Measurements from ENCODE around the gene GP1BA. TPM values are rescaled to one million over a fixed set of nuclear protein-coding genes. Genes with fewer than 3 reads are reported as not detected.

GP1BA gene
- not detected in 2 replicates for total RNA-seq
- long read RNA-seq = 0 reads

DNA sequence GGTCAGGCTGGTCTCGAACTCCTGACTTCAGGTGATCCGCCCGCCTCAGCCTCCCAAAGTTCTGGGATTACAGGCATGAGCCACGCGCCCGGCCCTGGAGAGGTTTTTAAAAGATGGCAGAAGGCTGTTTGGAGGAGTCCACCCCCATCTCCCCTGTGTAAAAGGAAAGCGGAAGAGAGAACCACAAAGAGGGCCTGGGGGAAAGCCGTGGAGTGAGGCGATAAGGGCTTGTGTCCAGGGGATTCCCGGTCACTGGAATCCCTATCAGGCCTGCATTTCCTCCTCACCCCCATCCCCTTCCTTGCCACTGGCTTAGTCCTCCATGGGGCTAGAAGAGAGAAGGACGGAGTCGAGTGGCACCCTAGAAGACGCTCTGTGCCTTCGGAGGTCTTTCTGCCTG is at the start of gene GP1BA:
TSS of gene GP1BA (plus strand) at position 315 of the 400 bp plus-strand sequence. CDS start 328 bp downstream, outside the sequence.
- Mint-ChIP-seq H3K4me1 (ENCODE audit: unreplicated experiment) (peaks cover 8% of the 10 kb centered on the region), H3K36me3 (ENCODE audit: unreplicated experiment) (peaks cover 6% of the 10 kb centered on the region), H3K9me3 (ENCODE audit: unreplicated experiment) (no peaks in the 10 kb centered on the region), H3K27me3 (ENCODE audit: unreplicated experiment) (no peaks in the 10 kb centered on the region), H3K4me3 (ENCODE audit: unreplicated experiment) (no peak within 1 kb of the TSS), H3K27ac (ENCODE audit: unreplicated experiment) (no peak within 1 kb of the TSS)
- DNase-seq (ENCODE audit: extremely low spot score, unreplicated experiment) = no peak
- TF ChIP-seq, protein P1, sequence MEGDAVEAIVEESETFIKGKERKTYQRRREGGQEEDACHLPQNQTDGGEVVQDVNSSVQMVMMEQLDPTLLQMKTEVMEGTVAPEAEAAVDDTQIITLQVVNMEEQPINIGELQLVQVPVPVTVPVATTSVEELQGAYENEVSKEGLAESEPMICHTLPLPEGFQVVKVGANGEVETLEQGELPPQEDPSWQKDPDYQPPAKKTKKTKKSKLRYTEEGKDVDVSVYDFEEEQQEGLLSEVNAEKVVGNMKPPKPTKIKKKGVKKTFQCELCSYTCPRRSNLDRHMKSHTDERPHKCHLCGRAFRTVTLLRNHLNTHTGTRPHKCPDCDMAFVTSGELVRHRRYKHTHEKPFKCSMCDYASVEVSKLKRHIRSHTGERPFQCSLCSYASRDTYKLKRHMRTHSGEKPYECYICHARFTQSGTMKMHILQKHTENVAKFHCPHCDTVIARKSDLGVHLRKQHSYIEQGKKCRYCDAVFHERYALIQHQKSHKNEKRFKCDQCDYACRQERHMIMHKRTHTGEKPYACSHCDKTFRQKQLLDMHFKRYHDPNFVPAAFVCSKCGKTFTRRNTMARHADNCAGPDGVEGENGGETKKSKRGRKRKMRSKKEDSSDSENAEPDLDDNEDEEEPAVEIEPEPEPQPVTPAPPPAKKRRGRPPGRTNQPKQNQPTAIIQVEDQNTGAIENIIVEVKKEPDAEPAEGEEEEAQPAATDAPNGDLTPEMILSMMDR (IDR thresholded peaks at IDR 0.05) = no peak

DNA sequence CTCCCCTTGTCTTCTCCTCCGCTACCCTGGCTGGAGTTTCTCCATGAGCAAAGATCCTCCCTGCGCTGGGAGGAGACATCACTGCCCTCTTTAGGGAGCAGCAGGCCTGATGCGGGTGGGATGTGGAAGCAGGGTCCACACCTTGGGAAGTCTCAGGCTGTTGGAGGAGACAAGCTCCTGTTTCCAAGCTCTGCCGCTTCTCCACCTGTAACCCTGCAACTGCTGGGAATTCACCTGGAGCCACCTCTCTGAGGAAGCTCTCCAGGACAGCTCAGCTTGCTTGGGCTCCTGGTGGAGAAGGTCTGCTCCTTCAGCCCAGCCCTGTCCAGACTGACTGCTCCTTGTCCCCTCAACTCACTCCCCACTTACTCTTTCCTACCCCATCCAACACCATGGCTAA is 47.6 kb upstream of the GP1BA start:
- Mint-ChIP-seq H3K4me3 (ENCODE audit: unreplicated experiment) (no peak overlapping the region), H3K27me3 (ENCODE audit: unreplicated experiment) (no peaks in the 10 kb centered on the region), H3K27ac (ENCODE audit: unreplicated experiment) (no peak overlapping the region), H3K4me1 (ENCODE audit: unreplicated experiment) (no peaks in the 10 kb centered on the region), H3K9me3 (ENCODE audit: unreplicated experiment) (no peaks in the 10 kb centered on the region), H3K36me3 (ENCODE audit: unreplicated experiment) (peaks cover 34% of the 10 kb centered on the region)
- TF ChIP-seq, protein P1 (IDR thresholded peaks at IDR 0.05) = no peak
- DNase-seq (ENCODE audit: extremely low spot score, unreplicated experiment) = no peak

DNA sequence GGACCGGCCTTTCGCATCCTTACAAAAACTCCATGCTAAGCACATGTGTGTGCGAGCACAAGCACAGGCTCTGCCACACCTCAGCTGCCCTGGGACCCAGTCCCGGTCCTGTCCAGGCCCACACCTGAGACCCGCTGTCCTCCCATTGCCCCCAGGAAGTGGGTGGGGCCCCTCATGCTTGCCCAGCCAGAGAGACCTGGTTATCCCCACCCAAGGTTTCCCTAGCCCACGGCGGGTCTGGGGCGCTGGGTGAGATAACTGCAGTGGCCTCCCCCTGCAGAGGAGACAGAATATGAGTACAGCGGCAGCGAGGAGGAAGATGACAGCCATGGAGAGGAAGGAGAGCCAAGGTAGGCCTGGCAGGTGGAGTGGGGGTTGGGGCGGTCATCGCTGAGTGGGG is 45.2 kb upstream of the GP1BA start:
- TF ChIP-seq, protein P1 (IDR thresholded peaks at IDR 0.05) = no peak
- no peak overlapping the region for H3K27ac Mint-ChIP-seq (ENCODE audit: unreplicated experiment)
- H3K4me3 Mint-ChIP-seq (ENCODE audit: unreplicated experiment) = no peak overlapping the region
- H3K4me1 Mint-ChIP-seq (ENCODE audit: unreplicated experiment) = no peaks in the 10 kb centered on the region
- no peak for DNase-seq (ENCODE audit: extremely low spot score, unreplicated experiment)
- H3K9me3 Mint-ChIP-seq (ENCODE audit: unreplicated experiment) = no peaks in the 10 kb centered on the region
- H3K27me3 Mint-ChIP-seq (ENCODE audit: unreplicated experiment) = no peaks in the 10 kb centered on the region
- peaks cover 32% of the 10 kb centered on the region for H3K36me3 Mint-ChIP-seq (ENCODE audit: unreplicated experiment)

DNA sequence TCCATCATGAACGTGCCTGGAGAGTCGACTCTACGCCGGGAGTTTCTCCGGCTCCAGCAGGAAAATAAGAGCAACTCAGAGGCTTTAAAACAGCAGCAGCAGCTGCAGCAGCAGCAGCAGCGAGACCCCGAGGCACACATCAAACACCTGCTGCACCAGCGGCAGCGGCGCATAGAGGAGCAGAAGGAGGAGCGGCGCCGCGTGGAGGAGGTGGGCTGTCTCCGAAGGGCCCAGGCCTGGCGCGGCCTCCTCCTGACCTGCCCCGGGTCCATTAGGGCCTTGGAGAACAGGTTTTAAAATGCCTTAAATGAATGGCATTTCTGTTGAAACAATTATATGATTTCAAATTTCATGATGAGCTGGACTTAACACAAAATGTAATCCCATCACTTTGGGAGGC is 44.5 kb upstream of the GP1BA start:
- Mint-ChIP-seq H3K27me3 (ENCODE audit: unreplicated experiment) (no peaks in the 10 kb centered on the region), H3K4me1 (ENCODE audit: unreplicated experiment) (no peaks in the 10 kb centered on the region), H3K36me3 (ENCODE audit: unreplicated experiment) (peaks cover 33% of the 10 kb centered on the region), H3K27ac (ENCODE audit: unreplicated experiment) (no peak overlapping the region), H3K4me3 (ENCODE audit: unreplicated experiment) (no peak overlapping the region), H3K9me3 (ENCODE audit: unreplicated experiment) (no peaks in the 10 kb centered on the region)
- DNase-seq (ENCODE audit: extremely low spot score, unreplicated experiment) = no peak
- TF ChIP-seq, protein P1 (IDR thresholded peaks at IDR 0.05) = no peak

DNA sequence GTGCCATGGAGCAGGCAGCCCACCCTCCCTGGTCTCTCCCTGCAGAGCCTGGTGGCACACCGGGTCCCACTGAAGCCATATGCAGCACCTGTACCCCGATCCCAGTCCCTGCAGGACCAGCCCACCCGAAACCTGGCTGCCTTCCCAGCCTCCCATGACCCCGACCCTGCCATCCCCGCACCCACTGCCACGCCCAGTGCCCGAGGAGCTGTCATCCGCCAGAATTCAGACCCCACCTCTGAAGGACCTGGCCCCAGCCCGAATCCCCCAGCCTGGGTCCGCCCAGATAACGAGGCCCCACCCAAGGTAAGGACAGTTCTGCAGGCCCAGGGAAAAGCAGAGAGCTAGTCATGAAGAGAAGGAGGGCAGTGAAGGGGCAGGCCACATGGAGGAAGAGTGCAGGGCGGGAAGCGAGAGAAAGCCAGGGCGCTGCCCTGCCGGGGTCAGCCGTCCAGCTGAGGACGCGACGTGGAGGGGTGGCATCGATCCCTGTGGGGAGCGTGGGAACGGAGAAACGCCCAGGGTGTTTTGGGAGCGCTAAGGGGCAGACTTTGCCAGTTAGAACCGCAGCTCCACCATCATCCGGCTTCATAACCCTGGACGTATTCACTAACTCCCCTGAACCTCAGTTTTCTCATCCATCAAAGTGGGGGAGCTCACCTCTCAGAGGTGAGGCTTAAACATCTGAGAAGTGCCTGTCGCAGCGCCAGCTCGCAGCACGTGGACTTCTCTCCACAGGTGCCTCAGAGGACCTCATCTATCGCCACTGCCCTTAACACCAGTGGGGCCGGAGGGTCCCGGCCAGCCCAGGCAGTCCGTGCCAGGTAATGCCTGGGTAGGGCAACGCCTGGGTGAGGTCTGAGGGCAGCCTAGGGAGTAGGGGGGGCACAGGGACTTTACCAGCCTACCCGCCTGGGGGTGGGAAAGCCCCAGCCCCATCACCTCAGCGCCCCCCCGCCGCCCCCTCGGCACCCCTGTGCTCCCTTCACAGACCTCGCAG is 40.4 kb upstream of the GP1BA start:
- Mint-ChIP-seq H3K36me3 (ENCODE audit: unreplicated experiment) (peaks cover 35% of the 10 kb centered on the region), H3K4me3 (ENCODE audit: unreplicated experiment) (no peak overlapping the region), H3K4me1 (ENCODE audit: unreplicated experiment) (no peaks in the 10 kb centered on the region), H3K27me3 (ENCODE audit: unreplicated experiment) (no peaks in the 10 kb centered on the region), H3K27ac (ENCODE audit: unreplicated experiment) (no peak overlapping the region), H3K9me3 (ENCODE audit: unreplicated experiment) (no peaks in the 10 kb centered on the region)
- no peak for DNase-seq (ENCODE audit: extremely low spot score, unreplicated experiment)
- TF ChIP-seq, protein P1 (IDR thresholded peaks at IDR 0.05) = no peak
